GM23338 (cell line): ENCODE measurements around the gene TRPM3.

Experiments used
- CREB1 ChIP-seq: fragments of 250-450 bp; sonication (Bioruptor Pico); IDR thresholded peaks from 2 replicates; pipeline ENCODE4 v1.5.0; 2020; ENCODE audit warnings: low read depth, mild to moderate bottlenecking, moderate library complexity
- CTCF ChIP-seq, 2 experiments: fragments of 200-600 bp in 1 of 2; sonication (generic) in 1 of 2; conservative IDR thresholded peaks; 2 replicates each; pipeline versions ENCODE4 v1.5.1 to v1.6.1; 2016 to 2017; ENCODE audit warnings: antibody characterized with exemption in 2 of 2, low read depth in 2 of 2, mild to moderate bottlenecking in 2 of 2, moderate library complexity in 1 of 2
- EZH2phosphoT487 ChIP-seq: fragments of 200-600 bp; sonication (generic); IDR thresholded peaks from one replicate; pipeline ENCODE4 v1.8.1; 2018; ENCODE audit warnings: antibody characterized with exemption; ENCODE audit not compliant: unreplicated experiment

- TF ChIP-seq EZH2phosphoT487: no peak
- TF ChIP-seq CTCF (conservative IDR thresholded peaks at IDR 0.05; ENCODE audit: low read depth in 2 of 2): no peak
- no peak for TF ChIP-seq CREB1 (CRISPR knock-in tag)
Observed at GRCh38 chr9:70656281-70656680, 465.1 kb downstream of the TRPM3 start.
